ENCODE data around the gene D2HGDH. TPM values are rescaled to one million over a fixed set of nuclear protein-coding genes. Genes with fewer than 3 reads are reported as not detected.

D2HGDH gene
- total and polyA plus RNA-seq, 2 of the 13 experiments (the other 11 are each of a cell fraction or from before 2014, with no cell fraction given) = 19.2 to 20.3 TPM

- TF ChIP-seq ZBTB40 (IDR thresholded peaks at IDR 0.05) (no peak), ZBTB40 (CRISPR knock-in tag; IDR thresholded peaks at IDR 0.05) (peak; percentile 6; the same call in 1 of the 2 replicates), ZNF574 (CRISPR knock-in tag; IDR thresholded peaks at IDR 0.05) (no peak), HIC2 (CRISPR knock-in tag; IDR thresholded peaks at IDR 0.05; ENCODE audit: low read depth) (peak; percentile 88), ZBTB46 (CRISPR knock-in tag; IDR thresholded peaks at IDR 0.05; ENCODE audit: borderline replicate concordance) (0 out of 2 replicates have a peak, but pooled peaks have one; percentile 30), AKAP8 (CRISPR knock-in tag; IDR thresholded peaks at IDR 0.05) (no peak; the same call in none of the 2 replicates), TCF7 (IDR thresholded peaks at IDR 0.05; ENCODE audit: low read depth) (no peak), MAF1 (CRISPR knock-in tag; IDR thresholded peaks at IDR 0.05; ENCODE audit: borderline replicate concordance) (0 out of 2 replicates have a peak, but pooled peaks have one; percentile 43), KLF9 (CRISPR knock-in tag; IDR thresholded peaks at IDR 0.05; ENCODE audit: low read depth) (peak; percentile 94; the same call in 1 of the 2 replicates), KMT2A (CRISPR knock-in tag; IDR thresholded peaks at IDR 0.05) (no peak), SYNCRIP (IDR thresholded peaks at IDR 0.05; ENCODE audit: insufficient read depth, low read depth, low read length) (no peak)
Observed at GRCh38 chr2:241774419-241775222, 40.2 kb downstream of the D2HGDH start (continued).

Data from HepG2 (cell line).